T follicular helper cell (primary cell): ENCODE data around the gene SOX6.
"Not testable (repeated sequence)": the region's sequence is repeated elsewhere in the genome, so short reads cannot be mapped to it uniquely, and the experiment has no call there.

Source experiments
- DNase-seq: peaks from one replicate; pipeline ENCODE4 v3.0.0-alpha.2; 2020; ENCODE audit warnings: low read depth

The SOX6 gene

DNA sequence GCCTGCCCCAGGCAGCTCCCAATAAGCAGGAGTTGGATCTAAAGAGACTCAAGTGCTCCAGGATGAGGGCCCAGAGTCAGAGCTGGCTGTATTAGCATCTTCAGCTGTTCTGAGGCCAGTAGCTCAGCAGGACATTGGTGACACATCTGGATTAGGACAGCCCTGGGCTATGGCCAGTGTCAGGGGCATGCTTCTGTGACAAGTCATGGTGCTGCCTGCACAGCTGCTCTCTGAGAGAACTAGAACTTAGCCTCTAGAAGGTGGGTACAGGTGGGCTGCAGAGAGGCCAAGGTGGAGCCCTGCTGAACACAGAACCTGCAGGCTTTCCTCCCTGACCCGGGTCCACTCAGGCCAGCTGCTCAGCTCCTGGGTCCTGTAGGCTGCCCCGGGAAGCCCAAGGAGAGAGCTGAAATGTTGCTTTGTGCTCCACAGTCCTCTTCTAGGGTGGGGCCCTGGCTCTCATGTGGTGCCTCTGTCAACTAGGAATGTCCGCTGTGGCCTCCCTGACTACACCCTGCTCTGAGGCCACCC lies 426.9 kb downstream of the SOX6 start:
- no peak for DNase-seq

DNA sequence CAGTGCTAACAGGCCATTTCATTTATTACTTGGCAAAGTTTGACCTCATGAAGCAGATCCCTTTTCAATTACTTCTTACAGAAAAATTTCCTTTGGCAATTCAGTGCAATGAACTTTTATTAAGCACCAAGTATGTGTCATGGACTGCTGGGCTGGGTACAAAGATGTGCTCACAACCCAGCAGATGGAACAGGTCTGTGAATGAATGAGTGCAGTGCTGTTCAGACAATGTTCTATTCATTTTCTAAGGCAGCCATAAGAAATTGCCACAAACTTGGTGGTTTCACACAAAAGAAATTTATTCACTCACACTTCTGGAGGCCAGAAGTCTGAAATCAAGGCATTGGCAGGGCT lies 428.5 kb downstream of the SOX6 start:
- no peak for DNase-seq

DNA sequence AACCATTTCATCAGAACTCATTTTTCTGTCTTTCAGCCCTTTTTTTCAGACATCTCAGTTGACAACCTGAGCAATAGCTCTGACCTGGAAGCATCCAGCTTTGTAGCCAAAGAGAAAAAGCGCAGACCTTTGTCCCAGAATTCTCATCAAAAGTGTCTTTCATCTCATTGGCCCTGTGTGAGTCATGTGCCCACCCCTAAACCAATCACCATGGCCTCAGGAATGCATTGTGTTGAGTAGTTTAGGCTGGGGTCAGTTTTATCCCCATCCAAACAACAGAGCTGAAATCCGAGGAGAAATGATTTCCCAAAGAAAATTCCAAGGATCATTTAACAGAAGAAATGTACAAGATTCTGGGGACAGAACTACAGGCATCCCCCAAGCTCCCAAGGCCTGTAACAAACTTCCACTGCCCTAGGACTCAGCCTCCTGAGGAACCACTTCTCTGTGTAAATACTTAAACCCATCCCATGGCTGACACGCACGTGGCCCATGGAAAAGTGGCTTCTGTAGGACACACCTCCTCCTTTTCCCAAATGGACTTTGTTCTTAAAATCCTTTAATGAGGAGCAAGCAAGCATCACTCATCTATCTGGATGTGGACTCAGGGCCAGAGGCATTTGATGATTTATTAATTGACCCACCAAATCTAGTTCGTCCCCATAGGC lies 429.0 kb downstream of the SOX6 start:
- DNase-seq, result no peak

DNA sequence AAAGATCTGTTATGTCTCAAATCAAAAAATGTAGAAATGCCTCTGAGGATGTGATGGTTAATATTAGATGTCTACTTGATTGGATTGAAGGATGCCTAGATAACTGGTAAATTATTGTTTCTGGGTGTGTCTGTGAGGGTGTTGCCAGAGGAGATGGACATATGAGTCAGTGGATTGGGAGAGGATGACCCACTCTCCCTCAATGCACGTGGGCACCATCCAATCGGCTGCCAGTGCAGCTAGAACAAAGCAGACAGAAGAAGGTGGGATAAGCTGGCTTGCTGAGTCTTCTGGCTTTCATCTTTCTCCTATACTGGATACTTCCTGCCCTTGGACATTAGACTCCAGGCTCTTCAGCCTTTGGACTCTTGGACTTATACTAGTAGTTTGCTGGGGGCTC lies 430.3 kb downstream of the SOX6 start:
- DNase-seq, result no peak

DNA sequence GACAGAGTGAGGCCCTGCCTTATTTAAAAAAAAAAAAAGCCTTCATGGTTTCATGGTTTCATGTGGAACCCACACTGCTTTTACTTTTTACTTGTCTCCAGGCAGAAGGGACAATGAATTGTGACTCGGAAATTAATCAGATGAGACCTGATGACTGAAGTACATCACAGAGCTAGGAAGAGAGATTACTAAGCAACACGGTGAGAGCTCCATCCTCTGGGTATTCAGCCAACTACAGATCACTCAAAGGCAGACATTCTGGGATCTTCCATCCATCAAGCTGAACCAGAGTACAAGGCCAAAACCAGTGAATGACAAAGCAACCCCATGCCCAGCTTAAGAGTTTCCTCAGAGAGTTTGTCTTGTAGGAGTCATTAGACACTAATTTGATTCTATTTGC lies 433.2 kb downstream of the SOX6 start:
- no peak for DNase-seq

DNA sequence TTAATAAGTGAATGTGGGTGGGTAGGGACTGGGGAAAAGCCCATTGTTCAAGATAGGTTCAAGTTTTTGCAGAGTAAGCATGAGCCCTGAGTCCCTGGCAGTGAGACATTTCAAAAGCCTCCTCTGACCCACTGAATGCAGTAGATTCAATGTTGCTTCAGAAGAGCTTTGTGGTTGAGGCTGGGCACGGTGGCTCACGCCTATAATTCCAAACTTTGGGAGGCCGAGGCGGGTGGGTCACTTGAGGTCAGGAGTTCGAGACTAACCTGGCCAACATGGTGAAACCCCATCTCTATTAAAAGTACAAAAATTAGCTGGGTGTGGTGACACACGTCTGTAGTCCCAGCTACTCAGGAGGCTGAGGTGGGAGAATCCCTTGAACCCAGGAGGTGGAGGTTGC lies 433.6 kb downstream of the SOX6 start:
- DNase-seq, result not testable (repeated sequence)

DNA sequence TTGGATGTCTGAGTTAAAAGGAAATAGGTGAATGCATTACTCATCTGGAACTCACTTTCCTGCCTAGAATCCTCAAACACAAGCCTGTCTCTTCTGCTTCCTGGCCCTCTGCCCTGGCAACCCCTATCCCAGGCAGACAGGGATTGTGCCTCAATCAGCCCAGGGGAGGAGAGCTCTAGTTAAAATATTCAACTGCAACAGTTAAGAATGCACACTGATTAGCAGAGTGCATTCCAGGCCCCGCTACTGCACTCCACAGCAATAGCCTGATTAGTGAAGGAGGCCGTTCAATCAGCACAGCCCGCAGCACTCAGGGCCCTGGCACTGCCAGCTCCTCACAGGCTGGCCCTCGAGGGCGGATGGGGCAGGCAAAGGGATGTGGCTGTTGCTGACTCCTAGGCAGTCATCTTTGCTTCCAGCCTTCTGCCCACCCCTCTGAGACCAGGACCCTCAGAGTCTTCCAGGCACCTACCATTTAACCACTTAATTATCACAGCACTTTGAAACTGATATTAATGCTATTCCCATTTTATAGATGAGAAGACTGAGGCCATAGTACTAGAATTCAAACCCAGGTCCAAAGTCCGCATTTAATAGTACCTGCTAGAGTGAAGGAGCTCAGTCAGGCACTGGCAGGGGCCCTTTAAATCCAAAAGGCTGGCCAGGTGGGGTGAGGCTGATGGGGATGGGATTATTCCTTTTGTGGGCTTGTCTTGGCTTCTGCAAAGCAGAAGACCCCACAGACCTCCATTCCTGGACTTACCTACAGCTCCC lies 435.3 kb downstream of the SOX6 start:
- DNase-seq, result no peak

DNA sequence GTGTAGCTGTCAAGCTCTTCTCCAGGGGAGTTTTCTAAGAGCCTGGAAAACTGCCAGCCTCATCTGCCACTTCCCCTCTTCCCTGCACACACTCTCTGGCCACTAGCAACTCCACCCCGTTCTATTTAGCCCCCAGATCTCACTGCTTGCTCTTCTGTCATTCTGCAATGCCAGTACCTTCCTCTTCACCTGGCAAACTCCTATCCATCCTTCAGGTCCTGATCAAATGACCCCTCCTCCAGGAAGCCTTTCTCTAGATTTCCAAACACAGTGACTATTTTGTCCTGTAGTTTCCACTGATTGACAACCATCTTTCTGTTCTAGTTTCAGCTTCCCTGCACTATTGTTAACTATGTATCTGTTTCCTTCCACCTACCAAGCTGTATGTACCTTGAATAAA lies 437.7 kb downstream of the SOX6 start:
- no peak for DNase-seq

DNA sequence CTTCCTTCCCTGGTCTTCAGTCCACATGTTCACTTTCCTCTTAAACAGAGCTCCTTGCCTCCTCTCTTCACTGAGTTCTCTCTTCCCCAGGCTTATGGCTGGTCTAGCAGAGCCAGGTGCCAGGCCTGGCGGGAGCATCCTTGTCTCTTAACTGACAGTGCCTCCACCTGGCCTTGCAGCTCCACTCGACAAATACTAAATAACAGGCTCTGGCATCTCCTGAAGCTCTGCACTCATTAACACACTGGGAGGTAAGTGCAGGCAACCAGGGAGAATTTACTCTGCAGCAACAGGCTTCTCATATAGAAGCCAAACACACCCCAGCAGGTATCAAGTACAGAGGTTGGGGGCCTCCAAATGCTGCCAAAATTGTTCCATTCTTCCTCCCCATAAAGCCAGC lies 438.1 kb downstream of the SOX6 start:
- DNase-seq, result no peak
